ENCODE measurements around the gene XRN1.

DNA sequence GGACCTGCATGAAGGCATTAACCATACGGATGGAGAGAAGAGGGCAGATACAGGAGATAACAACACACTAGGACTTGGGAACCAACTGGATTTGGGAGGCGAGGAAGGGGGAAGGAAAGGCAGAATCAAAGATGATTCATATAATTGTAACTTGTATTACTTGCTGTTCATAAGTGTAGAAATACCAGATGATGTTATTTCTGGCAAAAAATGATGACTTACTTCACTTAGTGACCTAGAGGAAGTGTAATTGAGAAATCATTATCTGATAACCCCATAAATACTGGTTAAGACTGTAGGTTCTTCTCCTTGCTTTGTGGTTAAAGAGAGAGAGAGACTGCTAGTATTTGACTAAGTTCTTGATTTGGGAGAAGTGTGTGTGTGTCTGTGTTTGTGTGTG is 172.0 kb downstream of the XRN1 start:
- TF ChIP-seq, protein P1, sequence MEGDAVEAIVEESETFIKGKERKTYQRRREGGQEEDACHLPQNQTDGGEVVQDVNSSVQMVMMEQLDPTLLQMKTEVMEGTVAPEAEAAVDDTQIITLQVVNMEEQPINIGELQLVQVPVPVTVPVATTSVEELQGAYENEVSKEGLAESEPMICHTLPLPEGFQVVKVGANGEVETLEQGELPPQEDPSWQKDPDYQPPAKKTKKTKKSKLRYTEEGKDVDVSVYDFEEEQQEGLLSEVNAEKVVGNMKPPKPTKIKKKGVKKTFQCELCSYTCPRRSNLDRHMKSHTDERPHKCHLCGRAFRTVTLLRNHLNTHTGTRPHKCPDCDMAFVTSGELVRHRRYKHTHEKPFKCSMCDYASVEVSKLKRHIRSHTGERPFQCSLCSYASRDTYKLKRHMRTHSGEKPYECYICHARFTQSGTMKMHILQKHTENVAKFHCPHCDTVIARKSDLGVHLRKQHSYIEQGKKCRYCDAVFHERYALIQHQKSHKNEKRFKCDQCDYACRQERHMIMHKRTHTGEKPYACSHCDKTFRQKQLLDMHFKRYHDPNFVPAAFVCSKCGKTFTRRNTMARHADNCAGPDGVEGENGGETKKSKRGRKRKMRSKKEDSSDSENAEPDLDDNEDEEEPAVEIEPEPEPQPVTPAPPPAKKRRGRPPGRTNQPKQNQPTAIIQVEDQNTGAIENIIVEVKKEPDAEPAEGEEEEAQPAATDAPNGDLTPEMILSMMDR (IDR thresholded peaks at IDR 0.05), result no peak
- TF ChIP-seq POLR2A (IDR thresholded peaks at IDR 0.05), result no peak
